ENCODE data around the gene KLHL18. TPM values are rescaled to one million over a fixed set of nuclear protein-coding genes. Genes with fewer than 3 reads are reported as not detected.
A peak's percentile ranks its signal among the peaks of the same experiment; 100 is the strongest.

Gene KLHL18
- polyA plus RNA-seq, 1 donor (not counting 4 experiments of a cell fraction or from before 2014, with no cell fraction given), result 33.4 TPM

DNA sequence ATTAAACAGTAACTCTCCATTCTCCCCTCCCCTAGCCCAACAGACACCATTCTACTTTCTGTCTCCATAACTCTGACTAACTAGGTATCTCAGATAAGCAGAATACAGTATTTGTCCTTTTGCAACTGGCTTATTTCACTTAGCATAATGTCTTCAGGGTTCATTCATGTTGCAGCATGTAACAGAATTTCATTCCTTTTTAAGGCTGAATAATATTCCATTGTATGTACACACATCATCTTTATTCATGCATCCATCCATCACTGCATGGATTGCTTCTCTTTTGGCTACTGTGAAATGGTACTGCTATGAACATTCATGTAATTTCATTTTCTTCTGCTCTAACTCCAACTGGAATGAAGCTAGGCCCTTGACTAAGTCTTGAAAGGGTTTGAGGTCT lies 96.1 kb downstream of the KLHL18 start:
- peaks cover 16% of the 10 kb centered on the region for H3K4me1 ChIP-seq (ENCODE audit: control insufficient read depth, extremely low read depth, insufficient read depth, low read length)
- no peak overlapping the region for H3K4me3 ChIP-seq (ENCODE audit: control insufficient read depth in 2 of 3, extremely low read depth in 1 of 3, insufficient read depth in 2 of 3, low read depth in 1 of 3, low read length in 3 of 3)
- DNase-seq (ENCODE audit: low read depth, low spot score), result no peak
- no peaks in the 10 kb centered on the region for H3K27me3 ChIP-seq (ENCODE audit: control insufficient read depth, extremely low read depth, insufficient read depth, low read length)
- TF ChIP-seq EZH2 (IDR thresholded peaks at IDR 0.05; ENCODE audit: low read length) (no peak), CTCF (optimal IDR thresholded peaks at IDR 0.05 in 1 of 3, IDR thresholded peaks at IDR 0.05 in 1 of 3, conservative IDR thresholded peaks at IDR 0.05 in 1 of 3; ENCODE audit: extremely low read depth in 1 of 3, insufficient read depth in 2 of 3, low read length in 3 of 3) (no peak)
- no peak overlapping the region for H3K9ac ChIP-seq (ENCODE audit: control insufficient read depth, extremely low read depth, insufficient read depth, low read length)
- H4K20me1 ChIP-seq (ENCODE audit: control insufficient read depth, extremely low read depth, insufficient read depth, low read length), result no peaks in the 10 kb centered on the region
- peak overlapping the region; percentile 96 for H3K4me2 ChIP-seq (ENCODE audit: control insufficient read depth, extremely low read depth, insufficient read depth, low read depth, low read length)
- no peaks in the 10 kb centered on the region for H3K9me3 ChIP-seq (ENCODE audit: control insufficient read depth, low read depth, low read length)
- no peaks in the 10 kb centered on the region for H3K9me1 ChIP-seq (ENCODE audit: control insufficient read depth, extremely low read depth, insufficient read depth, low read length)
- no peak overlapping the region for H2AFZ ChIP-seq (ENCODE audit: control insufficient read depth, low read length)
- peaks cover 0 to 7% of the 10 kb centered on the region in 2 experiments for H3K36me3 ChIP-seq (ENCODE audit: control insufficient read depth in 2 of 2, extremely low read depth in 1 of 2, insufficient read depth in 2 of 2, low read length in 2 of 2)
- FAIRE-seq, result no peak
- H3K79me2 ChIP-seq (ENCODE audit: control insufficient read depth, insufficient read depth, low read length), result peaks cover 37% of the 10 kb centered on the region
- H3K27ac ChIP-seq (ENCODE audit: control insufficient read depth, insufficient read depth, low read length), result no peak overlapping the region
- dilution Hi-C loops (cut with MboI; ENCODE audit: extremely low pct_ligation_motif_present, low sequenced_read_pairs), result no loop called here

DNA sequence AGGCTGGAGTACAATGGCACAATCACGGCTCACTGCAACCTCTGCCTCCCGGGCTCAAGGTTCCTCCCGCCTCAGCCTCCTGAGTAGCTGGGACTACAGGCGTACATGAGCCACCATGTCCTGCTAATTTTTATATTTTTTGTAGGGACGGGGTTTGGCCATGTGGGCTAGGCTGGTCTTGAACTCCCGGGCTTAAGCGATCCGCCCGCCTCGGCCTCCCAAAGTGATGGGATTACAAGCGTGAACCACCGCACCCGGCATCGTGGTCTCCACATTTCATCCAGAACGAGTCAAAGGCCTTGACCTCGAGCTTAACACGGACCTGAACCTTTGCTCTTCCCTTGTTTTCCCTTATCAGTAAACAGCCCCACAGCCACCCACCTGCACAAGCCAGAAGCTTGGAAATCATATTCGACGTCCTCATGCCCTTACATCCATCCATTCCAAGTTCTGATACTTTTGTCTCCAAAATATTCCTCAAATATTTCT lies 96.7 kb downstream of the KLHL18 start:
- DNase-seq (ENCODE audit: low read depth, low spot score) (no peak), FAIRE-seq (no peak)
- peaks cover 0 to 7% of the 10 kb centered on the region in 2 experiments for H3K36me3 ChIP-seq (ENCODE audit: control insufficient read depth in 2 of 2, extremely low read depth in 1 of 2, insufficient read depth in 2 of 2, low read length in 2 of 2)
- peak overlapping the region; percentile 99 for H3K9ac ChIP-seq (ENCODE audit: control insufficient read depth, extremely low read depth, insufficient read depth, low read length)
- peaks cover 16% of the 10 kb centered on the region for H3K4me1 ChIP-seq (ENCODE audit: control insufficient read depth, extremely low read depth, insufficient read depth, low read length)
- no peaks in the 10 kb centered on the region for H3K27me3 ChIP-seq (ENCODE audit: control insufficient read depth, extremely low read depth, insufficient read depth, low read length)
- peaks cover 40% of the 10 kb centered on the region for H3K79me2 ChIP-seq (ENCODE audit: control insufficient read depth, insufficient read depth, low read length)
- peak overlapping the region; percentile 99 for H3K27ac ChIP-seq (ENCODE audit: control insufficient read depth, insufficient read depth, low read length)
- TF ChIP-seq EZH2 (IDR thresholded peaks at IDR 0.05; ENCODE audit: low read length) (no peak), CTCF (optimal IDR thresholded peaks at IDR 0.05 in 1 of 3, IDR thresholded peaks at IDR 0.05 in 1 of 3, conservative IDR thresholded peaks at IDR 0.05 in 1 of 3; ENCODE audit: extremely low read depth in 1 of 3, insufficient read depth in 2 of 3, low read length in 3 of 3) (no peak)
- dilution Hi-C loops (cut with MboI; ENCODE audit: extremely low pct_ligation_motif_present, low sequenced_read_pairs), result no loop called here
- peak overlapping the region; percentile 84 to 93 (median 90) for H3K4me3 ChIP-seq (ENCODE audit: control insufficient read depth in 2 of 3, extremely low read depth in 1 of 3, insufficient read depth in 2 of 3, low read depth in 1 of 3, low read length in 3 of 3)
- H3K9me1 ChIP-seq (ENCODE audit: control insufficient read depth, extremely low read depth, insufficient read depth, low read length), result no peaks in the 10 kb centered on the region
- no peaks in the 10 kb centered on the region for H3K9me3 ChIP-seq (ENCODE audit: control insufficient read depth, low read depth, low read length)
- H3K4me2 ChIP-seq (ENCODE audit: control insufficient read depth, extremely low read depth, insufficient read depth, low read depth, low read length), result peak overlapping the region; percentile 96
- H4K20me1 ChIP-seq (ENCODE audit: control insufficient read depth, extremely low read depth, insufficient read depth, low read length), result no peaks in the 10 kb centered on the region
- H2AFZ ChIP-seq (ENCODE audit: control insufficient read depth, low read length), result no peak overlapping the region
